AG10803 (cell line): ENCODE results near the gene NT5C.

Experiments
- DNase-seq: peaks from one replicate; pipeline ENCODE4 v3.0.0; 2010; ENCODE audit warnings: low read depth
- H3K4me3 ChIP-seq: 2 replicates; pipeline ENCODE4 v1.5.1; 2011; ENCODE audit warnings: mild to moderate bottlenecking, low read length, control low read depth
- CTCF ChIP-seq: conservative IDR thresholded peaks from 2 replicates; pipeline ENCODE4 v1.5.1; 2011; ENCODE audit warnings: mild to moderate bottlenecking, low read length, control low read depth, inconsistent platforms

Gene NT5C

GRCh38 chr17:75152922-75153779 lies 21.6 kb upstream of the NT5C start:
- peak overlapping the region; percentile 85 for H3K4me3 ChIP-seq
- TF ChIP-seq CTCF, result no peak
- no peak for DNase-seq

GRCh38 chr17:75152523-75152921 lies 21.0 kb upstream of the NT5C start:
- TF ChIP-seq CTCF, result no peak
- H3K4me3 ChIP-seq, result peak overlapping the region; percentile 85
- DNase-seq, result no peak

DNA sequence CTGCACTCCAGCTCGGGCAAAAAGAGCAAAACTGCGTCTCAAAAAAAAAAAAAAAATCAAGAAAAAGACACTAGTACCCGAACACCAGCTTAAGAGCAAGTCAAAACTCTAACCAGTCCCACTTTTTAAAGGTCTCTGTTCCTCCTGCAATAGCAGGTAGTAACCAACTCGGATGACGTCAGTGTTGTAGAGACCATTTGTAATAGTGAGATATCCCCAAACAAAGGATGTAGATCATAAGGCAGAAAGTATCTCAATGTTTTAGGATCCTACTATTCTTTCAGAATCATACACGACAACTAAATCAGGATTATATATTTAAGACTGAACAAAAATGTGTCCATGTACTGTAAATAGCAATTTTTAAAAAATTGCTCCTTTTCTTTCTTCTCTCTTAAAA lies 20.4 kb upstream of the NT5C start:
- no peak overlapping the region for H3K4me3 ChIP-seq
- TF ChIP-seq CTCF, result no peak
- no peak for DNase-seq

- DNase-seq, result no peak
- no peak overlapping the region for H3K4me3 ChIP-seq
- TF ChIP-seq CTCF, result no peak
Measured at GRCh38 chr17:75147878-75148546, 16.5 kb upstream of the NT5C start.

DNA sequence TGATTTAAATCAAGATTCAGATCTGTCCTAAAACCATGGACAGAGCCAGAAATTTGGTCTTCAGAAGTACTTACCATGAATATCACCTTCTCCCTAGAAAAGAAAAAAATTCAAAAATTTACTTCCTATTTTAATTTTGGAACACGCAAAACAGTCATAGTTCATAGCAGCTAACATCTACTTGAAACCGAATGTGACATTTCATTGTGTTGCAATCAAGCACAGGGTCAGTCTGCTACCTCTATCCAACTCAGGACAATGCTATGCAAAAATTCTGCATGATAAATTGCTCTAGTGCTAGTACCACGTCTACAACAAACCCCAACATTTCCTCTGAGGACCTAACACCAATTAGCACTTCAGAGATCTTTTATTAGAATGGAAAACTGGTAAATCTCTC lies 15.1 kb upstream of the NT5C start:
- DNase-seq, result peak; percentile 35
- H3K4me3 ChIP-seq, result no peak overlapping the region
- no peak for TF ChIP-seq CTCF

DNA sequence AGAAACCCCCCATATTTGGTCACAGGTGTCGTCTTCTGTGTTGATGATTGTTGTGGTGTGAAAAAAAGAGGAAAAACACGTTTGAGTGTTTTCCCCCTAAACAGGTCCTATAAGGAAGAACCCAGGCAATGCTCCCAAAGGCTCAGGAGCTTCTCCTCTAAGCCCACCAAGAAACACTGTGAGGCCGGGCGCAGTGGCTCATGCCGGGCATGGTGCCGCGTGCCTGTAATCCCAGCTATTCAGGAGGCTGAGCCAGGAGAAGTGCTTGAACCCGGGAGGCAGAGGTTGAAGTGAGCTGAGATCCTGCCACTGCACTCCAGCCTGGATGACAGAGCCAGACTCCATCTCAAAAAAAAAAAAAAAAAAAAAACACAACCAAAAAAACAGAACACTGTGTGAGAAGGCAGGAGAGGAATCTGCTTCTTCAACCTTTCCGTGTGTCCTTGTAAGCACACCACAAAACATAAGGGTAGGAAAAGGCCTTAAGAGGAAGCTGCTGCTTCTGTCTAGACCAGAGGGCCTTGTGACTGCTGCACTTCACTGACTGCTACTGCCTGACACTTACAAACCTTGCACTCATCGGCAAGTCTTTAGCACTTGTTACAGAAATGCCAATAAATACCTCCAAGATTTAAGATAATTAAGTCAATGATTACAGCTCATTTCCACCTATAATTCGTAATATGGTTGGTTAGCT lies 13.4 kb upstream of the NT5C start:
- no peak for DNase-seq
- H3K4me3 ChIP-seq, result no peak overlapping the region
- no peak for TF ChIP-seq CTCF
